ENCODE results near the gene BOLA3. TPM values are rescaled to one million over a fixed set of nuclear protein-coding genes. Genes with fewer than 3 reads are reported as not detected.
"Not testable (repeated sequence)": the region's sequence is repeated elsewhere in the genome, so short reads cannot be mapped to it uniquely, and the experiment has no call there.

BOLA3 gene
- total and polyA plus RNA-seq, 8 donors = 7.2 to 32.5 (median 16.2) TPM

DNA sequence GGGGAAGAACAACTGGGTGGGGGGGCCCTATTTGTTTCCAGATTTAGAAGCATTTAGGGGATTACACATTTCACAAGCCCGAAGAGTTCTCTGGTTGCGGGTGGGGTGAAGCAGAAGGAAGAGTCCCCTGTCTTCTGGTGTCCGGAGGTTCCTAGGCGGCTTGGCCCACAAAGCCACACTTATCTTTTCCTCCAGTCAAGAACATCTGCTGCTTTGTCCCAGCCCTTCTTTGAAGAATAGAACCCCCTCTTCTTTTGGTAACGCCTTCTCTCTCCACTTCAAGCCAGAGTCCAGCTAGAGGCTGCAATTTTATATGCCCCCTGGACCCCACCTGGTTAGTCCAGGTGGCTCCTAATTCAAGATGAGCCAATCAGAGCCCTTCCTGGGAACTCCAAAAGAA lies 15.8 kb downstream of the BOLA3 start:
- Histone ChIP-seq H3K4me3 (no peak overlapping the region), H3K27ac (no peak overlapping the region), H3K4me1 (no peaks in the 10 kb centered on the region), H3K27me3 (no peaks in the 10 kb centered on the region), H3K36me3 (peaks cover 0 to 3% (median 0%) of the 10 kb centered on the region in 3 donors), H3K9me3 (no peaks in the 10 kb centered on the region)
- TF ChIP-seq, protein P1, sequence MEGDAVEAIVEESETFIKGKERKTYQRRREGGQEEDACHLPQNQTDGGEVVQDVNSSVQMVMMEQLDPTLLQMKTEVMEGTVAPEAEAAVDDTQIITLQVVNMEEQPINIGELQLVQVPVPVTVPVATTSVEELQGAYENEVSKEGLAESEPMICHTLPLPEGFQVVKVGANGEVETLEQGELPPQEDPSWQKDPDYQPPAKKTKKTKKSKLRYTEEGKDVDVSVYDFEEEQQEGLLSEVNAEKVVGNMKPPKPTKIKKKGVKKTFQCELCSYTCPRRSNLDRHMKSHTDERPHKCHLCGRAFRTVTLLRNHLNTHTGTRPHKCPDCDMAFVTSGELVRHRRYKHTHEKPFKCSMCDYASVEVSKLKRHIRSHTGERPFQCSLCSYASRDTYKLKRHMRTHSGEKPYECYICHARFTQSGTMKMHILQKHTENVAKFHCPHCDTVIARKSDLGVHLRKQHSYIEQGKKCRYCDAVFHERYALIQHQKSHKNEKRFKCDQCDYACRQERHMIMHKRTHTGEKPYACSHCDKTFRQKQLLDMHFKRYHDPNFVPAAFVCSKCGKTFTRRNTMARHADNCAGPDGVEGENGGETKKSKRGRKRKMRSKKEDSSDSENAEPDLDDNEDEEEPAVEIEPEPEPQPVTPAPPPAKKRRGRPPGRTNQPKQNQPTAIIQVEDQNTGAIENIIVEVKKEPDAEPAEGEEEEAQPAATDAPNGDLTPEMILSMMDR (IDR thresholded peaks at IDR 0.05) = no peak
- intact Hi-C loops (cut with DNase I) = no loop called here
- no peak for FAIRE-seq
- no peak for ATAC-seq
- 79 to 94% methylated on average over 5 of the region's 5 CpGs for WGBS, 2 donors
- DNase-seq = no peak

DNA sequence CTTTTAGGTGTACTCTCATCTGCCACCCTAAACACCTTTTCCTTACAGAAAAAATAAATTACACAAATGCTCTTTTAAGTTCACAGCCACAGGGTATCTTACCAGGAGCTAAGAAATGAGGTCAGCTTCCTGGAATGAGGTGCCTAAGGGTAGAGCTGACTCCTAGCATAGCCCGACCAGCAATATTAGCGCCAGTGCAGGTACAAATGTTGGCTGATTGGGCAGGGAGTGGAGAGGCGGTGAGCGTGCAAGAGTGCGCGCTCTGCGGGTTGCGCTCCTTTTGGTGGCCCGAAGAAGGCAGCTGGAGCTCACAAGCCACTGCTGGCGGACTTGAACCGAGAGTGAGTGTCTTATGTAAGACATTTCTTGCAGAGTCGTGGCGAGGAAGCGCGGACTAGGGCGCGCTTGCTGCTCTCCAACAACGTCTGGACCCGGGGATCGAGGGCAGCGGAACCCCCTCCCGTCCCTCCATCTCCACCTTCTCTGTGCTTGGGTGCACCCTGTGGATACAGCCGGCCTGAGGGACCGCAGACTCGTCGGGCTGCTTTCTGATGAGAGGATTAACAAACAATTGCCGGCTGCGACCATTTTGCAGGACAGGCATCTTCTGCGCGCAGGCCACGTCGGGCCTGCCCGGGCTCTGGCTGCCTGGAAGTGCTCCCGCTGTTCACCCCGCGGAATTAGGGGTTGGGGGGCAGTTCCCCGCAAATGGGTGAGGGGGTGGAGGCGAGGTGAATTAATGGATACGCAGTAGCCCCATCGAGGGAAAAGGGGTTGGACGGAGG lies 17.3 kb downstream of the BOLA3 start:
- TF ChIP-seq, protein P1 (IDR thresholded peaks at IDR 0.05) = no peak
- 27% methylated on average over 41 of the region's 41 CpGs for WGBS, 2 donors
- H3K9me3 ChIP-seq = no peaks in the 10 kb centered on the region
- no peak for DNase-seq
- no peak overlapping the region for H3K27ac ChIP-seq
- H3K4me3 ChIP-seq = no peak overlapping the region
- H3K27me3 ChIP-seq = no peaks in the 10 kb centered on the region
- no peaks in the 10 kb centered on the region for H3K4me1 ChIP-seq
- H3K36me3 ChIP-seq = peaks cover 0 to 3% (median 0%) of the 10 kb centered on the region in 3 donors
- intact Hi-C loops (cut with DNase I) = no loop called here
- FAIRE-seq = no peak
- no peak for ATAC-seq

DNA sequence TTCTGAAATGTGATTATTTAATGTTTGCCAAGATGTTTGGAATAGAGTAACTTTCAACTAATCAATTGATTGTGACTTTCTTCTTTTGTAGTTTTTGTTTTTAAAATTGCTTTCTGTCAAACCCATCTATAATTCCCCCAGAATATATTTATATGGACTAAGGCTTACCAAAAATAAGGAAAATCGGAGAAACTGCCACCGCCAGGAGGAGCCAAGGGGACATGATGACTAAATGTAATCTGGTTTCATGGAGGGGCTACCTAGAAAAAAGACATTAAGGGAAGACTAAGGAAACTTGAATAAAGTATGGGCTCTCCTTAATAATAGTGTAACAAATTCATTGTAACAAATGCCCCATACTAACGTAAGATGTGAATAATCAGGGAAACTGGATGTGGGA lies 19.5 kb downstream of the BOLA3 start:
- Histone ChIP-seq H3K36me3 (no peaks in the 10 kb centered on the region), H3K27me3 (no peaks in the 10 kb centered on the region), H3K4me3 (no peak overlapping the region), H3K27ac (no peak overlapping the region), H3K4me1 (no peaks in the 10 kb centered on the region), H3K9me3 (no peaks in the 10 kb centered on the region)
- intact Hi-C loops (cut with DNase I) = no loop called here
- DNase-seq (no peak), ATAC-seq (no peak), FAIRE-seq (no peak)
- 80 to 86% methylated on average over 3 of the region's 3 CpGs for WGBS, 2 donors
- TF ChIP-seq, protein P1 (IDR thresholded peaks at IDR 0.05) = no peak

DNA sequence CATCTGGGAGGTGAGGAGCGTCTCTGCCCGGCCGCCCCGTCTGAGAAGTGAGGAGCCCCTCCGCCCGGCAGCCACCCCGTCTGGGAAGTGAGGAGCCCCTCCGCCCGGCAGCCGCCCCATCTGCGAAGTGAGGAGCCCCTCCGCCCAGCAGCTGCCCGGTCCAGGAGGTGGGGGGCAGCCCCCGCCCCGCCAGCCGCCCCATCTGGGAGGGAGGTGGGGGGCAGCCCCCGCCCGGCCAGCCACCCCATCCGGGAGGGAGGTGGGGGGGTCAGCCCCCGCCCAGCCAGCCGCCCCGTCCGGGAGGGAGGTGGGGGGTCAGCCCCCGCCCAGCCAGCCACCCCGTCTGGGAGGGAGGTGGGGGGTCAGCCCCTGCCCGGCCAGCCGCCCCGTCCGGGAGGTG lies 23.8 kb downstream of the BOLA3 start:
- intact Hi-C loops (cut with DNase I); H3K9me3 ChIP-seq; FAIRE-seq; H3K4me1 ChIP-seq; H3K27ac ChIP-seq; H3K36me3 ChIP-seq; H3K27me3 ChIP-seq; H3K4me3 ChIP-seq; ATAC-seq; DNase-seq: not testable (repeated sequence)
- 94 to 96% methylated on average over 24 to 29 of the region's 29 CpGs for WGBS, 2 donors

DNA sequence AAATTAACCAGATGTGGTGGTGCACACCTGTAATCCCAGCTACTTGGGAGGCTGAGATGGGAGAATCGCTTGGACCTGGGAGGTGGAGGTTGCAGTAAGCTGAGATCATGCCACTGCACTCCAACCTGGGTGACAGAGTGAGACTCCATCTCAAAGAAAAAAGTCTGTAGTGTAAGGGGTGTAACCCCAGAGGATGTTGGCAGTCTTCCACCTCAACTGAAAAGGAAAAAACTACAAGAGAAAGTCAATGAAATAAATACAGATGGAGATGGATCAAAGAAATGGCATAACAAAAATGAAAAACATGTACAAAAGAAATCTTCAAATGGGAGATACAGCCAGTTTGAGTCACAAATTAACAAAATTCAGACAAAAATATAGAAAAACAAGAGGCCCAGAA lies 25.9 kb downstream of the BOLA3 start:
- H3K36me3 ChIP-seq; H3K9me3 ChIP-seq; intact Hi-C loops (cut with DNase I); H3K27me3 ChIP-seq; DNase-seq; ATAC-seq; H3K4me3 ChIP-seq; H3K27ac ChIP-seq; H3K4me1 ChIP-seq; FAIRE-seq: not testable (repeated sequence)
- WGBS, 2 donors = 96 to 100% methylated on average over 1 of the region's 1 CpG
